ENCODE results near the gene CARD16. TPM values are rescaled to one million over a fixed set of nuclear protein-coding genes. Genes with fewer than 3 reads are reported as not detected.
"Not testable (repeated sequence)": the region's sequence is repeated elsewhere in the genome, so short reads cannot be mapped to it uniquely, and the experiment has no call there.

CARD16 gene
- total RNA-seq, 1 experiment from 2014 or later = not detected

GRCh38 chr11:105034813-105035620 is 10.1 kb downstream of the CARD16 start, which contains the start of gene CASP1:
CASP1 (minus strand) TSS chr11:105035144; CDS start chr11:105035113, 31 bp downstream.
- Histone ChIP-seq H4K5ac (ENCODE audit: insufficient read length, low read depth, low read length) (no peak within 1 kb of the TSS), H2AK5ac (ENCODE audit: insufficient read length, low read length) (no peak within 1 kb of the TSS), H3K18ac (ENCODE audit: insufficient read length, low read depth, low read length) (no peak within 1 kb of the TSS), H3K23ac (ENCODE audit: insufficient read length, low read depth, low read length) (no peak within 1 kb of the TSS), H3K9me3 (ENCODE audit: control insufficient read depth, low read depth, low read length) (no peaks in the 10 kb centered on the region), H3K4me2 (ENCODE audit: insufficient read depth, insufficient read length, low read length) (no peak within 1 kb of the TSS), H3K9ac (ENCODE audit: extremely low read depth, insufficient read length, low read length) (no peak within 1 kb of the TSS), H2BK20ac (ENCODE audit: low read depth, low read length, poor library complexity, severe bottlenecking) (no peak within 1 kb of the TSS), H2BK5ac (ENCODE audit: insufficient read length, low read length) (no peak within 1 kb of the TSS), H2AFZ (ENCODE audit: low read length) (no peak within 1 kb of the TSS), H3K56ac (ENCODE audit: insufficient read length, low read depth, low read length) (no peak within 1 kb of the TSS), H3K79me2 (ENCODE audit: insufficient read depth, low read length) (no peaks in the 10 kb centered on the region), H4K20me1 (ENCODE audit: control insufficient read depth, insufficient read depth, insufficient read length) (no peaks in the 10 kb centered on the region), H2BK120ac (ENCODE audit: low read depth, low read length, poor library complexity, severe bottlenecking) (no peak within 1 kb of the TSS), H3K27me3 (ENCODE audit: insufficient read depth, low read length) (no peaks in the 10 kb centered on the region), H3K14ac (ENCODE audit: insufficient read depth, low read length) (no peak within 1 kb of the TSS), H4K8ac (replicated peaks; ENCODE audit: insufficient read length, low read depth, low read length) (no peak within 1 kb of the TSS), H3T11ph (ENCODE audit: low read length) (no peak within 1 kb of the TSS), H3K4me1 (ENCODE audit: insufficient read depth, low read length) (no peaks in the 10 kb centered on the region), H3K4ac (ENCODE audit: low read depth, low read length) (no peak within 1 kb of the TSS), H3K27ac (ENCODE audit: insufficient read length, low read depth, low read length) (no peak within 1 kb of the TSS), H4K91ac (ENCODE audit: insufficient read length, low read depth, low read length) (no peak within 1 kb of the TSS), H2BK12ac (ENCODE audit: insufficient read length, low read depth, low read length) (no peak within 1 kb of the TSS), H3K79me1 (ENCODE audit: insufficient read depth, low read depth, low read length, poor library complexity, severe bottlenecking) (no peaks in the 10 kb centered on the region), H2BK15ac (ENCODE audit: low read depth, low read length) (no peak within 1 kb of the TSS), H3K23me2 (ENCODE audit: insufficient read length, low read depth, low read length, poor library complexity, severe bottlenecking) (no peaks in the 10 kb centered on the region)
- TF ChIP-seq, protein P1, sequence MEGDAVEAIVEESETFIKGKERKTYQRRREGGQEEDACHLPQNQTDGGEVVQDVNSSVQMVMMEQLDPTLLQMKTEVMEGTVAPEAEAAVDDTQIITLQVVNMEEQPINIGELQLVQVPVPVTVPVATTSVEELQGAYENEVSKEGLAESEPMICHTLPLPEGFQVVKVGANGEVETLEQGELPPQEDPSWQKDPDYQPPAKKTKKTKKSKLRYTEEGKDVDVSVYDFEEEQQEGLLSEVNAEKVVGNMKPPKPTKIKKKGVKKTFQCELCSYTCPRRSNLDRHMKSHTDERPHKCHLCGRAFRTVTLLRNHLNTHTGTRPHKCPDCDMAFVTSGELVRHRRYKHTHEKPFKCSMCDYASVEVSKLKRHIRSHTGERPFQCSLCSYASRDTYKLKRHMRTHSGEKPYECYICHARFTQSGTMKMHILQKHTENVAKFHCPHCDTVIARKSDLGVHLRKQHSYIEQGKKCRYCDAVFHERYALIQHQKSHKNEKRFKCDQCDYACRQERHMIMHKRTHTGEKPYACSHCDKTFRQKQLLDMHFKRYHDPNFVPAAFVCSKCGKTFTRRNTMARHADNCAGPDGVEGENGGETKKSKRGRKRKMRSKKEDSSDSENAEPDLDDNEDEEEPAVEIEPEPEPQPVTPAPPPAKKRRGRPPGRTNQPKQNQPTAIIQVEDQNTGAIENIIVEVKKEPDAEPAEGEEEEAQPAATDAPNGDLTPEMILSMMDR (conservative IDR thresholded peaks at IDR 0.05) = no peak
- Mint-ChIP-seq H3K27me3 (ENCODE audit: low read depth) (no peaks in the 10 kb centered on the region), H3K27ac (peak within 1 kb of the TSS in 1 of 3 experiments; percentile 64; a peak in 1 of 7 replicates), H3K4me3 (no peak within 1 kb of the TSS), H3K4me1 (no peaks in the 10 kb centered on the region), H3K9me3 (no peaks in the 10 kb centered on the region; a peak in 2 of 5 replicates), H3K36me3 (ENCODE audit: insufficient read depth in 1 of 3, low read depth in 3 of 3) (peaks cover 2 to 9% (median 5%) of the 10 kb centered on the region in 3 experiments; a peak in 4 of 7 replicates)
- WGBS (ENCODE audit: extremely low coverage, insufficient read length, low lambda C conversion rate) = no CpG with 5 or more reads among the region's 3 CpGs
- no peak for DNase-seq

GRCh38 chr11:105034388-105034787 is 10.7 kb downstream of the CARD16 start:
- not testable (repeated sequence) for H2BK20ac ChIP-seq (ENCODE audit: low read depth, low read length, poor library complexity, severe bottlenecking); H4K91ac ChIP-seq (ENCODE audit: insufficient read length, low read depth, low read length); H2BK120ac ChIP-seq (ENCODE audit: low read depth, low read length, poor library complexity, severe bottlenecking); H3K56ac ChIP-seq (ENCODE audit: insufficient read length, low read depth, low read length); H3K27ac ChIP-seq (ENCODE audit: insufficient read length, low read depth, low read length); H3K14ac ChIP-seq (ENCODE audit: insufficient read depth, low read length); H2BK12ac ChIP-seq (ENCODE audit: insufficient read length, low read depth, low read length); H3K36me3 Mint-ChIP-seq (ENCODE audit: insufficient read depth in 1 of 3, low read depth in 3 of 3); H3K4ac ChIP-seq (ENCODE audit: low read depth, low read length); H3K9ac ChIP-seq (ENCODE audit: extremely low read depth, insufficient read length, low read length); H3K18ac ChIP-seq (ENCODE audit: insufficient read length, low read depth, low read length); H3K4me2 ChIP-seq (ENCODE audit: insufficient read depth, insufficient read length, low read length); DNase-seq; H3K9me3 Mint-ChIP-seq; H3K27me3 Mint-ChIP-seq (ENCODE audit: low read depth); H4K5ac ChIP-seq (ENCODE audit: insufficient read length, low read depth, low read length); H3K4me3 Mint-ChIP-seq; H3K4me1 Mint-ChIP-seq; H2BK15ac ChIP-seq (ENCODE audit: low read depth, low read length); H3K79me1 ChIP-seq (ENCODE audit: insufficient read depth, low read depth, low read length, poor library complexity, severe bottlenecking); H3K23me2 ChIP-seq (ENCODE audit: insufficient read length, low read depth, low read length, poor library complexity, severe bottlenecking); H3K9me3 ChIP-seq (ENCODE audit: control insufficient read depth, low read depth, low read length); H3K4me1 ChIP-seq (ENCODE audit: insufficient read depth, low read length); H2BK5ac ChIP-seq (ENCODE audit: insufficient read length, low read length); H2AK5ac ChIP-seq (ENCODE audit: insufficient read length, low read length); H3K23ac ChIP-seq (ENCODE audit: insufficient read length, low read depth, low read length); H4K20me1 ChIP-seq (ENCODE audit: control insufficient read depth, insufficient read depth, insufficient read length); H3K79me2 ChIP-seq (ENCODE audit: insufficient read depth, low read length); H3K27me3 ChIP-seq (ENCODE audit: insufficient read depth, low read length); H4K8ac ChIP-seq (replicated peaks; ENCODE audit: insufficient read length, low read depth, low read length); H3T11ph ChIP-seq (ENCODE audit: low read length); H2AFZ ChIP-seq (ENCODE audit: low read length); H3K27ac Mint-ChIP-seq
- WGBS (ENCODE audit: extremely low coverage, insufficient read length, low lambda C conversion rate) = no CpG with 5 or more reads among the region's 2 CpGs

Data from H9 (cell line).